SKM-1 treated with dmso at 0.1 percent for 144 hours (cell line): ENCODE data around the gene NES.

ENCODE experiments used
- DNase-seq: peaks from one replicate; lab custom pipeline; 2025; ENCODE audit not compliant: unreplicated experiment; lab: John Stamatoyannopoulos, UW

NES gene

DNA sequence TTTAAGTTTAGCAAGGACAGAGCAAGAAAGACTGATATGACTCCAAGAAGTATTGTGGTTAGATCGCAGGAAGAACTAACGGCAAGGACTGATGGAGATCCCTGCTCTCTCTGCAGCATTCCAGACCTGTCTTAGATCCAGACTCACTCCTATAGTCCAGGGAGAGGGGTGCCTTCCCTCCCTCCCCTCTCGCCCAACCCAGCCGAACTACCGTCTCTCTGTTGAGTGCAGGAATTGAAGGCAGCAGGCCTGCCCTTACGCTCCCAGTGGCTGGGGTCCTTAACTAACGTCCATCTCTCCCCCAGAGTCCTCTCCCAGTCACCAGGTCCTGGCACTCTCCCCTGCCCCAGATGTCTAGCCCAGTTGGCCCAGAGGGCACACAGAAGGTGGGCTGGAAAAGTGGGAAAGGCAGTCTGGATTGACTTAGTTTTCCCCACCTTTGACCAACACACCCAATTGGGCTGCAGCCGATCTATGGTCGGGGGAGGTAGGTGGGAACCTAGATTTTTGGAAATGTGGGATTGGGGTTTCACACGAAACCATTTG is 27.0 kb upstream of the NES start:
- no peak for DNase-seq

DNA sequence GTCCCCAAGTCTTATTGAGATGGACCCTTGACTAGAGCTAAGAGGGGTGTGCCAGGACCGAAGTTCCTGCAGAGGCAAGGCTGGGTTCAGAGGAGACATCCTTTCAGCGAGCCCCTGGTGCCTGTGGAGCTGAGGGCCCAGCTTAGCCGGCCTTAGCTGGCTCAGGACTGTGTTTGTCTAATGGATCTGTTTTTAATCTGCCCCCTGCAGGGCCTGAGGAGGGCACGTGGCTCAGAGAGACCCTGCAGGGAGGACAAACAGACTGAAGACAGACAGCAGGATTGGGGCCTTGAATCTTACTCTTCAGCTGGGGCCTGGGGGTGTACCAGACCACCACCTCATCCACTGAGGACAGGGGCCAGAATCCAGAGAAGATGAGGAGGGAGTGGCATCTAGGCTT is 26.5 kb upstream of the NES start:
- DNase-seq = no peak

GRCh38 chr1:156703336-156703735 is 26.1 kb upstream of the NES start:
- no peak for DNase-seq

DNA sequence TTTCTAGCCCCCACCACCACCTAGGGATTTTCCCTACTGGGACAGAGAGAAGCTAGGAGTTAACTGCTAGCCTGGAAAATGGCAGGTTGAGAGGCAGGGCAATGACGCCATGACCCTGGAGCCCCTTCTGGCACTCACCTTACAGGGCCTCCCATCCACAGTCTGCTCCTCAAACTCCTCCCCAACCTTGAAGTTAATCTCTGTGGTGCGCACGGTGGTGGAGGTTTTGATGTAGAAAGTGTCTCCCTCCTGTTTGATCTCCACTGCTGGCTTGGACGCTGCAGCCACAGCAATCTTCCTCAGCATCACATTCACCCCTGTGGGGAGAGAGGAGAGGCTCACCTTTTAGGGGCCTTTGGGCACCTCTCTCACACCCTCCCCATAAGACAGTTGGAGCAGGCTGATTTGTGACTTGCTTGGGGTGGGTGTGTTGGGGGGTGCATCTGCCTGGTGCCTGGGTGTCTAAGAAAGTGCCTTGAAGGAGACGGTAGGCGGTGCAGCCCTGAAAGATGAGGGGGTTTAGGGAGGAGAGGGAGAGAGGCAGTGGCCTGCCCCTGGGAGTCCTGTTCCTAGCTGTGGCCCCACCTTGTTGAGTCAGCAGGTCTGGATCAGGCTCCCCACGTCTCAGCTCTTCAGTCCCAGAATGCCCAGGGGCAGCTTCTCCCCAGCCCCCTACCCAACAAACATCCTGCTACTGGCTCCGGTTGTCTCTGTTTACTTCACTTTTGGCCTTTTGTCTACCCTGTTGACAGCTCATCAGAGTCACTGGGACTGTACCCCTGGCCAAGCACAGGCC is 23.7 kb upstream of the NES start:
- DNase-seq = no peak

DNA sequence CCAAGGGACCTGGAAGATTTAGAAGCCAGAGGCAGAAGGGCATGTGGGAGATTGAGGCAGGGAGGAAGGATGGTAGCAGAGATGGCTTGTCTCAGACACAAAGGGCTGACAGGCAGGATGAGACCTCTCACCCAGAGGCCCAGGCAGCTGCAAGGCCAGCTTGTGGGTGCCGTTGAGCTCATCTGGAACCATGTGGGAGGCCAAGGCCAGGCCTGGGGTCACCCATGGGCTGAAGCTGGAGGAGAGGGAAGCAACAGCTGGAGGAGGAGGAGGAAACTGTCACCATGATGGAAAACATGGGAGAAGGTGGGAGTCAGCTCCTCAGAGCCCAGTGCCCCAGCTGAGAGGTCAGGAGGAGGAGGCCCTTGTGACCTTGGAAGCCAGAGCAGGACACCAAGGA is 21.8 kb upstream of the NES start:
- no peak for DNase-seq

DNA sequence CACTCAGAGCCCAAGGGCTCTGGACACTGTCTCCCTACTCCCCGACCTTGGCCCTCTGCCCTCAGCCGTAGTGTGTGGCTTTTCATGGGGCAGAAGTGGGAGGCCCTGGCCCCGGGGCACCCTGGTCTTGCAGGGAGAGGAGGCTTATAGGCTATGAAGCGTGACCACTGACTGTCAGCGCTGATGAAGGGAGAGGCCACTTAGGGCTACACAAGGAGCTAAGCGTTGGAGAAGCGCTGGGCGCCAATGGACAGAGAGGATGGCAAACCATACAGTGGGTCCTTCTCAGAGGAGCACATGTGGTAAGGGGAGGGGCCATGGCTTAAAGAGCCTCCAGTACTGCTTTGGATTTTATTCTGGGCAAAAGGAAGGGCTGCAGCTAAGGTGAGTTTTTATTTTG is 20.3 kb upstream of the NES start:
- DNase-seq = no peak

GRCh38 chr1:156696755-156697154 is 19.5 kb upstream of the NES start:
- DNase-seq = no peak

GRCh38 chr1:156694690-156694962 is 17.4 kb upstream of the NES start:
- no peak for DNase-seq

- no peak for DNase-seq
Observed at GRCh38 chr1:156693848-156694689, 16.9 kb upstream of the NES start.

DNA sequence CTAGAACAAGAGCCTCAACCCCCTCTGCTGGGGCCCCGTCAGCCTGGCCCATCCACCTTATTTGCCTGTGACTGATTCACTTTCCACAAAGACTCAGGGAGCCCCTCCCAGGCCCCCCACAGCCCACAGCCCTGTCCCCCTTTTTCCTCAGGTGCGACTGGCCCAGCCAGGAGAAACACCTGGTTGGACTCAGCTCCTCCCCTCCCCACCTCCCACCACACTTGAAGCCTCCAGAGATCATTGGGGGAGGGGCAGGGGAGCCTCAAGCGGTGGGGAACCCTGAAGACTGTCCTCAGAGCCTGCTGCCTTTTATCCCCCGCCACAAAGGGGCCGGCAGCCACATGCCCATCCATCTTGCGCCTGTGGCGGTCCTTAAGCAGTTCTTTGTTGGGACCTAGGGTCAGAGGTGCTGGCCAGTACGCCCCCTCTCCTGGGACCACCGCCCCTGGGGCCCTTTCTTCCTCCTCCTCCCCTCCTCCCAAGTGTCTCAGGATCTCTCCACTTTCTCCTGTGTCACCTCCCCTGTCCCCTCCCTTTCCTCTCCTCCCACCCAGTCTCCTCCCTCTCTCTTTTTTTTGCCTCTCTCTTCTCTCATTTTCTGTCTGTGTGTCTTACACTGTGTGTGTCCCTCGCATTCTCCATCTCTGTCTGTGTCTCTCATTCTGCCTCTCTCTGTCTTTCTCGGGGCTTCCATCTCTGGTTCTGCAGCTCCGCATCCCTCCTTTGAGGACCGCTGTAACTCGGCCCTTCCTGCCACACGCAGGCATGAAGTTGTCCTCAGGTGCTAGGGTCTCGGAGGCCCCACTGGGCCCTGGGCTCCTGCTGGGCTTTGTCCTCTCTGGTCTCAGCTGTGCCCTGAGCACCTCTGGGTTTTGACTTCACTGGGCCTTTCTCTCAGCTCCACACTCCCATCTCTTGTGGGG is 16.0 kb upstream of the NES start:
- no peak for DNase-seq

- no peak for DNase-seq
Observed at GRCh38 chr1:156692441-156692924, 15.3 kb upstream of the NES start.

GRCh38 chr1:156691665-156692440 is 14.6 kb upstream of the NES start:
- DNase-seq = peak; percentile 41

- DNase-seq = no peak
Observed at GRCh38 chr1:156691191-156691590, 14.0 kb upstream of the NES start.

GRCh38 chr1:156690675-156691036 is 13.4 kb upstream of the NES start:
- DNase-seq = no peak

DNA sequence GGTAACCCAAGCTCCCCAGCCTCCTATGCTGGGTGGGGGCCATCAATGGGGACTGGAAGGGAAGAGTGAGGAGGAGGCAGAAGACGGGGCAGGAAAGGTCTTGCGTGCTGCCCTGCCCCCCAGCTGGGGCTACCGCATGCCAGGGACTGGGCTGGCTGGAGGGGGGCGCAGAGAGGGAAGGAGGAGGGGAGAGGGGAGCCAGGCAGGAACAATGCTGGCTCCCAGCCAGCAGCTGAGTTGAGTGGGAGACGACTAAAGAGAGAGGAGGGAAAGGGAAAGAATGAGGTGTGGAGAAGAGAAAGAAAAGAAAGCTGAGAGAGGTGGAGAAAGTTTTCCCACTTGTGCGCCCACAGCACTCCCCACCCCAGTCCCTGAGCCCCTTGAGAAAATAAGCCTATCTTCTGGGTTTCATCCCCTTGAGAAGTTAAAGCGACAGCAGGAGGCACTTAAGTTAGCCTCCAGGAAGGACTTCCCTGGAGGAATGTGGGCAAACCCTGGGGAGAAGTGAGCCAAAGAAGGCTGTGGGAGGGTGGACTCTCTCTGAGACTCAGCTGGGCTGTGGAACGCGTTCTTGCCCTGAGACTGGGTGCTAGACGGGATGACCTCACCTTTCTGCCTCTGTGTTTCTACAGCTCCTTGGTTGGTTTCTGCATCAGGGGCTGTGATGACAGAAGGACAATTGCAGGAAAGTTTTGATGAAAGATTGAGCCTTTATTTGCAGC is 12.9 kb upstream of the NES start:
- no peak for DNase-seq

DNA sequence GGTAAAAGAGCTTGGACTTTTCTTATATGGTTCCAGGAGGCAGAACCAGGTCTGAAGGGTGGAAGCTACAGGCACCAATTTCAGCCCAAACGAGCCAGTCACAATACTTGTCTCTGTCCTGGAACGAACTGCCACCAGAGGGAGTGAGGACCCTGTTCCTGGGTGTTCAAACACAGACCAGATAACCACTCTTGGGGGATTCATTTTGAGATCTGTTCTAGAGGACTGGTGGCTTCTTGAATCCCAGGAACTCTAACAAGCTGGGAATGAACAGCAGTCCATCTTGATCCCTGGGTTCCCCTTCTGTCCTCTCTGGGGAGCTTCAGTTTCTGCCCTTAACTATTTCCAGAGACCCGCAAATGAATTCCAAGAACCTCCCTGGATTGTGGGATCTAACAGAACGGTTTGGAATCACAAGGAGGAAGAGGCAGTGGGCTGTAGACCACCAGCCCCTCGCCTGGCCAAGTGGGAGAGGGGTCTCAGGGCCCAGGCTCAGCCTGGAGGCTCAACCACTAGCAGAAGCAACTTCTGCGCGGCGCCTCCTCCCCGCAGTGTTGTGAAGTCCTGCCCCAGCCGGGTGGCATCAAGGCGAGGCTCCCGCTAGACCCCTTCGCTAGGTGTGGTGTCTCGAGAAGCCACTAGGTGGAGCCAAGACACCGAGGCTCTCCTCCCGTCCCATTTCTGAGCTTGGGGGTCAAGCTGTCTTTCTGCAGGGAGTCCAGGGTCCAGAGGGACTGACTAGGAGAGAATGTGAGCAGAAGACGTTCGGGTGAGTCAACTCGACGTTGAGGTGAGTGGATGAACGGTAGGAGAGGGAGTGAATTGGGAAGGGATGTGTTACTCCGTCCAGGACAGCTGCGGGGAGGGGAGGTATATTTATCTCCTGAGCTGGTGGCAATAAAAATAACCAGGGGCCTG is 12.1 kb upstream of the NES start:
- DNase-seq = peak; percentile 94

GRCh38 chr1:156684227-156684782 is 7.1 kb upstream of the NES start:
- DNase-seq = peak; percentile 42

- no peak for DNase-seq
Observed at GRCh38 chr1:156682166-156682890, 5.1 kb upstream of the NES start.
